Measurements from ENCODE around the gene CYP2A6. TPM values are rescaled to one million over a fixed set of nuclear protein-coding genes. Genes with fewer than 3 reads are reported as not detected.
"Not testable (repeated sequence)": the region's sequence is repeated elsewhere in the genome, so short reads cannot be mapped to it uniquely, and the experiment has no call there.

Gene CYP2A6
- total RNA-seq, 2 experiments from 2014 or later: not detected

DNA sequence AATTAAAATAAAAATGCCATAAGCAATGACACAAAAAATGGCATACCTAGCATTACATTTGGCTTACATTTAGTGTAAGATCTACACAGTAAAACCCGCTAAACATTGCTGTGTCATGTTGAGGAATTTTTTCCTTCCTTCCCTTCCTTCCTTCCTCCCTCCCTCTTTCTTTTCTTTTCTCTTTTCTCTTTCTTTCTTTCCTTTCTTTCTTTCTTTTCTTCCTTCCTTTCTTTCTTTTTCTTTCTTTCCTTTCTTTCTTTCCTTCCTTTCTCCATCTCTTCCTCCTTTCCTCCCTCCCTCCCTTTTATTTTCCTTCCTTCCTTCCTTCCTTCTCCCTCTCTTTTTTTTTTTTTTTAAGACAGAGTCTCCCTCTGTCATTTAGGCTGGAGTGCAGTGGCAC lies 11.8 kb downstream of the CYP2A6 start:
- H3K27me3 ChIP-seq (ENCODE audit: control insufficient read depth in 1 of 2, insufficient read depth in 2 of 2, low read length in 2 of 2); CTCF ChIA-PET: not testable (repeated sequence)

DNA sequence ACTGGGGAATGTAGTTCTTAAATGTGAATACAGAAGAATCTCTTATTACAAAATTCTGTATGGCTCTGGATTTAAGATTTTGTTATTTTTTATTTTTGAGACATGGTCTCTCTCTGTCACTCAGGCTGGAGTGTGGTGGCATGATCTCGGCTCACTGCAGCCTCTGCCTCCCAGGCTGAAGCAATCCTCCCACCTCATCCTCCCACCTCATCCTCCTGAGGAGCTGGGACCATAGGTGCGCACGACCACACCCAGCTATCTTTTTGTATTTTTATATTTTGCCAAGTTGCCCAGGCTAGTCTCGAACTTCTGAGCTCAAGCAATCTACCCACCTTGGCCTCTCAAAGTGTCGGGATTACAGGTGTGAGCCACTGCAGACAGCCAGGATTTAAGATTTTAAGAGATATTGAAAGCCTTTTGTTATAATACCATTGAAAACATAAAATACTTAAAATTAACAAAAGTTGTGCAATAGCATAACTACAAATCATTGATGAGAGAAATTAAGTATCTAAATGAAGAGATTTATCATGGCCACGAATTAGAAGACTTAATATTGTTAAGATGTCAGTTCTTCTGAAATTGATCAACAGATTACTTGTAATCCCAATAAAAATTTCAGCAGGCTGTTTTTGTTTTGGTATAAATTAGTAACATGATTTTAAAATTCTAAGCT lies 13.4 kb downstream of the CYP2A6 start:
- no peak for ATAC-seq (ENCODE audit: poor library complexity)
- CTCF ChIA-PET: no interaction called here

More for the DNA sequence above, 11.8 kb downstream of the CYP2A6 start:
- H3K36me3 Mint-ChIP-seq (ENCODE audit: low read depth); POLR2A ChIA-PET; ATAC-seq (ENCODE audit: poor library complexity); H3K27ac ChIP-seq (ENCODE audit: low read depth in 1 of 2, low read length in 2 of 2); H3K9me3 Mint-ChIP-seq; H3K27me3 Mint-ChIP-seq; H3K36me3 ChIP-seq (ENCODE audit: insufficient read depth, low read length); H3K4me3 Mint-ChIP-seq; H3K27ac Mint-ChIP-seq; H3K4me3 ChIP-seq (ENCODE audit: low read length); H3K9me3 ChIP-seq (ENCODE audit: control insufficient read depth in 1 of 2, insufficient read depth in 1 of 2, low read length in 2 of 2); H3K4me1 ChIP-seq (ENCODE audit: insufficient read depth, low read length); DNase-seq: not testable (repeated sequence)
- peaks cover 11% of the 10 kb centered on the region for H3K4me1 Mint-ChIP-seq (ENCODE audit: low read depth)
- intact Hi-C loops (cut with DNase I, micrococcal nuclease): loop anchor here in 1 of 2 experiments (5.0 kb wide), 1 partner anchor 34 kb away; no protein-coding TSS in a partner anchor

GRCh38 chr19:40833728-40834533 lies 16.3 kb downstream of the CYP2A6 start:
- H3K27me3 Mint-ChIP-seq: not testable (repeated sequence)
- POLR2A ChIA-PET: interaction anchor here (0.7 kb wide), 1 partner anchor 35 kb away, joined by 3 read pairs; no protein-coding TSS in a partner anchor
- peak overlapping the region; percentile 80 for H3K27ac Mint-ChIP-seq

More for the DNA sequence above, 13.4 kb downstream of the CYP2A6 start:
- no peak for DNase-seq
- TF ChIP-seq CTCF (IDR thresholded peaks at IDR 0.05): no peak
- no peaks in the 10 kb centered on the region for H3K27me3 Mint-ChIP-seq
- no peaks in the 10 kb centered on the region for H3K36me3 ChIP-seq (ENCODE audit: insufficient read depth, low read length)
- H3K36me3 Mint-ChIP-seq (ENCODE audit: low read depth): no peaks in the 10 kb centered on the region
- H3K27ac Mint-ChIP-seq: no peak overlapping the region
- no peak overlapping the region for H3K27ac ChIP-seq (ENCODE audit: low read depth in 1 of 2, low read length in 2 of 2)
- H3K9me3 Mint-ChIP-seq: no peaks in the 10 kb centered on the region
- H3K4me1 ChIP-seq (ENCODE audit: insufficient read depth, low read length): peaks cover 5% of the 10 kb centered on the region
- H3K27me3 ChIP-seq (ENCODE audit: control insufficient read depth in 1 of 2, insufficient read depth in 2 of 2, low read length in 2 of 2): no peaks in the 10 kb centered on the region
- intact Hi-C loops (cut with DNase I, micrococcal nuclease): loop anchor here in 1 of 2 experiments (5.0 kb wide), 1 partner anchor 35 kb away; no protein-coding TSS in a partner anchor
- POLR2A ChIA-PET: no interaction called here
- no peak overlapping the region for H3K4me3 Mint-ChIP-seq
- peaks cover 19% of the 10 kb centered on the region for H3K4me1 Mint-ChIP-seq (ENCODE audit: low read depth)
- no peak overlapping the region for H3K4me3 ChIP-seq (ENCODE audit: low read length)
- no peaks in the 10 kb centered on the region for H3K9me3 ChIP-seq (ENCODE audit: control insufficient read depth in 1 of 2, insufficient read depth in 1 of 2, low read length in 2 of 2)

DNA sequence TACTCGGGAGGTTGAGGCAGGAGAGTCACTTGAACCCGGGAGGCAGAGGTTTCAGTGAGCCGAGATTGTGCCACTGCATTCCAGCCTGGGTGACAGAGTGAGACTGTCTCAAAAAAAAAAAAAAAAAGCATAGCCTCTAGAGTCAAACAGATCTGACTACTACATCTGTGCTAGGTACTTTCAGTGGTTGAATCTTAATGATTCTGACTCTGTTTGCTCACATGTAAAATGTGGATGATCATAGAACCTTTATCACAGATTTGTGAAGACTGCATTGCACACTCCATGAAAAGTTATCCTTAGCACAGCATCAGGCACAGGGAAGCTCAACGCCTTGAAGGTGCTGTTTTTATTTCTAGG lies 17.8 kb downstream of the CYP2A6 start:
- H3K4me3 Mint-ChIP-seq; H3K27me3 Mint-ChIP-seq; H3K9me3 ChIP-seq (ENCODE audit: control insufficient read depth in 1 of 2, insufficient read depth in 1 of 2, low read length in 2 of 2); CTCF ChIA-PET; H3K27me3 ChIP-seq (ENCODE audit: control insufficient read depth in 1 of 2, insufficient read depth in 2 of 2, low read length in 2 of 2); POLR2A ChIA-PET; ATAC-seq (ENCODE audit: poor library complexity); H3K9me3 Mint-ChIP-seq; DNase-seq; intact Hi-C loops (cut with DNase I, micrococcal nuclease); H3K36me3 Mint-ChIP-seq (ENCODE audit: low read depth); H3K4me1 ChIP-seq (ENCODE audit: insufficient read depth, low read length); H3K27ac ChIP-seq (ENCODE audit: low read depth in 1 of 2, low read length in 2 of 2); H3K4me3 ChIP-seq (ENCODE audit: low read length); H3K36me3 ChIP-seq (ENCODE audit: insufficient read depth, low read length): not testable (repeated sequence)
- peaks cover 29% of the 10 kb centered on the region for H3K4me1 Mint-ChIP-seq (ENCODE audit: low read depth)
- H3K27ac Mint-ChIP-seq: peak overlapping the region; percentile 80

More at GRCh38 chr19:40833728-40834533, 16.3 kb downstream of the CYP2A6 start:
- peak; percentile 24 for ATAC-seq (ENCODE audit: poor library complexity)
- H3K27ac ChIP-seq (ENCODE audit: low read depth in 1 of 2, low read length in 2 of 2); H3K9me3 ChIP-seq (ENCODE audit: control insufficient read depth in 1 of 2, insufficient read depth in 1 of 2, low read length in 2 of 2); H3K9me3 Mint-ChIP-seq; intact Hi-C loops (cut with DNase I, micrococcal nuclease); CTCF ChIA-PET; H3K4me1 ChIP-seq (ENCODE audit: insufficient read depth, low read length); H3K36me3 ChIP-seq (ENCODE audit: insufficient read depth, low read length); H3K36me3 Mint-ChIP-seq (ENCODE audit: low read depth); DNase-seq; H3K27me3 ChIP-seq (ENCODE audit: control insufficient read depth in 1 of 2, insufficient read depth in 2 of 2, low read length in 2 of 2); H3K4me3 ChIP-seq (ENCODE audit: low read length): not testable (repeated sequence)
- Mint-ChIP-seq H3K4me1 (ENCODE audit: low read depth) (peaks cover 26% of the 10 kb centered on the region), H3K4me3 (peak overlapping the region; percentile 10)

All from CD4-positive, alpha-beta T cell (primary cell).